Fibroblast of lung (primary cell): Measurements from ENCODE around the gene CDK2AP2.

Experiments
- EZH2 ChIP-seq: IDR thresholded peaks from 2 replicates; pipeline ENCODE4 v1.5.1; 2012; ENCODE audit warnings: low read length, control low read depth, mild to moderate bottlenecking; ENCODE audit errors: missing control alignments
- TF ChIP-seq, protein P1 (sequence below), 2 donors: IDR thresholded peaks in 1 of 2; conservative IDR thresholded peaks in 1 of 2; 1 replicate in 1 of 2; 2 replicates in 1 of 2; pipeline ENCODE4 v1.5.1; 2011 to 2012; ENCODE audit warnings: low read length in 2 of 2, control low read depth in 1 of 2, inconsistent platforms in 1 of 2, low read depth in 1 of 2, mild to moderate bottlenecking in 1 of 2

DNA sequence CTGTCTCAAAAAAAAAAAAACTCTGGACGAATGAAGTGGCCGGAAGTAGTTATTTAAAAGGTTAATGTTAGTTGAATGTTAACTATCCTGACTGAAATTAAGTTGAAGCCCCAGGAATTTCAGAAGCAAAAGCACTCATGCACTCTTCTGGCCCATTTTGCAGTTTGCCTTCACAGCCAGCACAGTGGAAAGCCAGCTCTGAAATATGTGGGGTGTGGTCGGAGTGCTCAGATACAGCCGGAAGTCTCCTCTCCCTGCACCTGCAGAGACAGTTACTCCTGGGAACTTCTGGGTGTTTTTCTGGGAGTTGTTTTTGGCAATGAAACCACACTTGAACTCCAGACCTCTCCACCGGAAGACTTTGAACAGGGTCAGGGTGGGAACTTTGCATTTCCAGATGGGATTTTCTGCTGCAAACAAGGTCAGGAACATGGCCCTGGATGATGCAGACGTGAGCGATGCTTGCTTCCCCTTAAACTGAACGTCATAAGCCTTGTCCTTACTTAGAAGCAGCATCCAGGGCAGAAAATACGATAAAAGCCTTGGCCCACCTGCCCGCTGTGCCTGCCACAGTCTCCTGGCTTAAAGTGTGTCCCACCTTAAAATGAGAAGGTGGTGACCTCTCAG is 36.8 kb upstream of the CDK2AP2 start:
- TF ChIP-seq, protein P1, sequence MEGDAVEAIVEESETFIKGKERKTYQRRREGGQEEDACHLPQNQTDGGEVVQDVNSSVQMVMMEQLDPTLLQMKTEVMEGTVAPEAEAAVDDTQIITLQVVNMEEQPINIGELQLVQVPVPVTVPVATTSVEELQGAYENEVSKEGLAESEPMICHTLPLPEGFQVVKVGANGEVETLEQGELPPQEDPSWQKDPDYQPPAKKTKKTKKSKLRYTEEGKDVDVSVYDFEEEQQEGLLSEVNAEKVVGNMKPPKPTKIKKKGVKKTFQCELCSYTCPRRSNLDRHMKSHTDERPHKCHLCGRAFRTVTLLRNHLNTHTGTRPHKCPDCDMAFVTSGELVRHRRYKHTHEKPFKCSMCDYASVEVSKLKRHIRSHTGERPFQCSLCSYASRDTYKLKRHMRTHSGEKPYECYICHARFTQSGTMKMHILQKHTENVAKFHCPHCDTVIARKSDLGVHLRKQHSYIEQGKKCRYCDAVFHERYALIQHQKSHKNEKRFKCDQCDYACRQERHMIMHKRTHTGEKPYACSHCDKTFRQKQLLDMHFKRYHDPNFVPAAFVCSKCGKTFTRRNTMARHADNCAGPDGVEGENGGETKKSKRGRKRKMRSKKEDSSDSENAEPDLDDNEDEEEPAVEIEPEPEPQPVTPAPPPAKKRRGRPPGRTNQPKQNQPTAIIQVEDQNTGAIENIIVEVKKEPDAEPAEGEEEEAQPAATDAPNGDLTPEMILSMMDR (conservative IDR thresholded peaks at IDR 0.05 in 1 of 2, IDR thresholded peaks at IDR 0.05 in 1 of 2; ENCODE audit: low read depth in 1 of 2, low read length in 2 of 2) = no peak
- no peak for TF ChIP-seq EZH2
